PC-3 (cell line): ENCODE measurements around the gene KLHL34. TPM values are rescaled to one million over a fixed set of nuclear protein-coding genes. Genes with fewer than 3 reads are reported as not detected.

Experiments used
- ATAC-seq: fragments of 200-7000 bp; cut with Tn5 transposase; 2 replicates; pipeline ENCODE4 v1.9.1; 2020; ENCODE audit warnings: mild to moderate bottlenecking, moderate library complexity
- BruUV-seq: library from RNA; stranded (reverse); fragments of 400-500 nt; replicated peaks from 2 replicates; lab custom pipeline; 2021; lab: Mats Ljungman, UMichigan
- CTCF ChIA-PET: fragments of 300-600 bp; sonication (Branson Sonifier 250); formaldehyde crosslinking; loops from one replicate; lab custom pipeline; 2022; ENCODE audit warnings: antibody characterized with exemption; lab: Charles Lee
- POLR2A ChIA-PET: fragments of 300-600 bp; sonication (Branson Sonifier 250); formaldehyde crosslinking; loops from one replicate; lab custom pipeline; 2022; ENCODE audit warnings: antibody characterized with exemption; ENCODE audit not compliant: unreplicated experiment; lab: Charles Lee
- DNase-seq: peaks from one replicate; pipeline ENCODE4 v3.0.0-alpha.2; 2015
- H2AFZ ChIP-seq: fragments of 300-600 bp; sonication (generic); 2 replicates; pipeline ENCODE4 v1.6.0; 2016; ENCODE audit warnings: antibody characterized with exemption, low read length
- H3F3A ChIP-seq: fragments of 300-600 bp; sonication (generic); one replicate; pipeline ENCODE4 v1.6.0; 2017; ENCODE audit warnings: antibody characterized with exemption, low read length, control low read depth, mild to moderate bottlenecking; ENCODE audit not compliant: unreplicated experiment
- H3K27ac ChIP-seq: fragments of 300-600 bp; sonication (generic); 2 replicates; pipeline ENCODE4 v1.5.1; 2016; ENCODE audit warnings: mild to moderate bottlenecking, low read length
- H3K27me3 ChIP-seq: fragments of 300-600 bp; sonication (generic); 2 replicates; pipeline ENCODE4 v1.6.1; 2016; ENCODE audit warnings: low read length, mixed read lengths
- H3K36me3 ChIP-seq: fragments of 300-600 bp; sonication (generic); 2 replicates; pipeline ENCODE4 v1.6.1; 2016; ENCODE audit warnings: low read depth, mixed run types, low read length, mixed read lengths
- H3K4me1 ChIP-seq: fragments of 300-600 bp; sonication (generic); 2 replicates; pipeline ENCODE4 v1.5.1; 2016; ENCODE audit warnings: low read length; ENCODE audit not compliant: insufficient read depth
- H3K4me2 ChIP-seq: fragments of 300-600 bp; sonication (generic); 2 replicates; pipeline ENCODE4 v1.6.0; 2016; ENCODE audit warnings: low read length
- H3K4me3 ChIP-seq: fragments of 300-600 bp; sonication (generic); 2 replicates; pipeline ENCODE4 v1.5.1; 2016; ENCODE audit warnings: mild to moderate bottlenecking, low read length, mixed read lengths
- H3K79me2 ChIP-seq: fragments of 300-600 bp; sonication (generic); 2 replicates; pipeline ENCODE4 v1.6.1; 2017; ENCODE audit warnings: low read length, mixed read lengths
- H3K9ac ChIP-seq: fragments of 300-600 bp; sonication (generic); 2 replicates; pipeline ENCODE4 v1.6.0; 2016; ENCODE audit warnings: mild to moderate bottlenecking, low read length
- H3K9me2 ChIP-seq: fragments of 300-600 bp; sonication (generic); replicated peaks from 2 replicates; pipeline ENCODE4 v1.6.1; 2016; ENCODE audit warnings: mixed run types, low read length, mixed read lengths
- H3K9me3 ChIP-seq: fragments of 300-600 bp; sonication (generic); 2 replicates; pipeline ENCODE4 v1.6.1; 2016; ENCODE audit warnings: low read length, mixed read lengths
- H4K20me1 ChIP-seq: fragments of 300-600 bp; sonication (generic); 2 replicates; pipeline ENCODE4 v1.6.1; 2016; ENCODE audit warnings: low read length, mixed read lengths
- EZH2 ChIP-seq: fragments of 300-600 bp; sonication (generic); IDR thresholded peaks from one replicate; pipeline ENCODE4 v1.6.1; 2017; ENCODE audit warnings: antibody characterized with exemption, mild to moderate bottlenecking, low read length; ENCODE audit not compliant: unreplicated experiment
- EZH2phosphoT487 ChIP-seq: fragments of 300-600 bp; sonication (generic); IDR thresholded peaks from 2 replicates; pipeline ENCODE4 v1.6.1; 2018; ENCODE audit warnings: mild to moderate bottlenecking, antibody characterized with exemption, low read length, borderline replicate concordance
- intact Hi-C: fragments of 100-400 bp; cut with micrococcal nuclease; formaldehyde crosslinking; loops from 2 replicates; pipeline ENCODE4 v1.9.0; 2023
- total RNA-seq: library from RNA; depleted of rRNA; stranded (reverse); fragments of >200 nt; gene quantifications from 2 replicates; pipeline ENCODE4 v1.2.3, GENCODE V29; 2014
- TF ChIP-seq, protein P1 (sequence below): fragments of 300-600 bp; sonication (generic); conservative IDR thresholded peaks from 2 replicates; pipeline ENCODE4 v1.5.1; 2017; ENCODE audit warnings: antibody characterized with exemption, low read depth, mild to moderate bottlenecking, low read length

Gene KLHL34
- total RNA-seq, 1 experiment from 2014 or later = not detected

GRCh38 chrX:21639775-21640174 lies 18.4 kb downstream of the KLHL34 start:
- ChIA-PET CTCF (no interaction called here), POLR2A (no interaction called here)
- ATAC-seq (no peak), DNase-seq (no peak)
- H3K36me3 ChIP-seq = no peaks in the 10 kb centered on the region
- no peaks in the 10 kb centered on the region for H3K9me2 ChIP-seq
- no peaks in the 10 kb centered on the region; the same call in 1 of the 2 replicates for H3K4me1 ChIP-seq
- BruUV-seq = no TSS peak
- no peak overlapping the region for H2AFZ ChIP-seq
- H3K4me2 ChIP-seq = no peak overlapping the region
- no peaks in the 10 kb centered on the region for H4K20me1 ChIP-seq
- H3K27ac ChIP-seq = no peak overlapping the region
- intact Hi-C loops = no loop called here
- no peaks in the 10 kb centered on the region for H3K79me2 ChIP-seq
- H3F3A ChIP-seq = no peaks in the 10 kb centered on the region
- TF ChIP-seq EZH2phosphoT487 (no peak), EZH2 (no peak)
- TF ChIP-seq, protein P1, sequence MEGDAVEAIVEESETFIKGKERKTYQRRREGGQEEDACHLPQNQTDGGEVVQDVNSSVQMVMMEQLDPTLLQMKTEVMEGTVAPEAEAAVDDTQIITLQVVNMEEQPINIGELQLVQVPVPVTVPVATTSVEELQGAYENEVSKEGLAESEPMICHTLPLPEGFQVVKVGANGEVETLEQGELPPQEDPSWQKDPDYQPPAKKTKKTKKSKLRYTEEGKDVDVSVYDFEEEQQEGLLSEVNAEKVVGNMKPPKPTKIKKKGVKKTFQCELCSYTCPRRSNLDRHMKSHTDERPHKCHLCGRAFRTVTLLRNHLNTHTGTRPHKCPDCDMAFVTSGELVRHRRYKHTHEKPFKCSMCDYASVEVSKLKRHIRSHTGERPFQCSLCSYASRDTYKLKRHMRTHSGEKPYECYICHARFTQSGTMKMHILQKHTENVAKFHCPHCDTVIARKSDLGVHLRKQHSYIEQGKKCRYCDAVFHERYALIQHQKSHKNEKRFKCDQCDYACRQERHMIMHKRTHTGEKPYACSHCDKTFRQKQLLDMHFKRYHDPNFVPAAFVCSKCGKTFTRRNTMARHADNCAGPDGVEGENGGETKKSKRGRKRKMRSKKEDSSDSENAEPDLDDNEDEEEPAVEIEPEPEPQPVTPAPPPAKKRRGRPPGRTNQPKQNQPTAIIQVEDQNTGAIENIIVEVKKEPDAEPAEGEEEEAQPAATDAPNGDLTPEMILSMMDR = no peak
- no peak overlapping the region for H3K9ac ChIP-seq
- H3K27me3 ChIP-seq = no peaks in the 10 kb centered on the region
- H3K4me3 ChIP-seq = no peak overlapping the region
- no peaks in the 10 kb centered on the region for H3K9me3 ChIP-seq

GRCh38 chrX:21638311-21638710 lies 19.8 kb downstream of the KLHL34 start:
- no peak overlapping the region for H3K9ac ChIP-seq
- no TSS peak for BruUV-seq
- ChIA-PET CTCF (no interaction called here), POLR2A (no interaction called here)
- H3K9me3 ChIP-seq = no peaks in the 10 kb centered on the region
- no peak overlapping the region for H3K4me3 ChIP-seq
- H3F3A ChIP-seq = no peaks in the 10 kb centered on the region
- H3K36me3 ChIP-seq = no peaks in the 10 kb centered on the region
- no peaks in the 10 kb centered on the region for H3K79me2 ChIP-seq
- no peak overlapping the region for H3K4me2 ChIP-seq
- TF ChIP-seq, protein P1 = no peak
- TF ChIP-seq EZH2phosphoT487 (no peak), EZH2 (no peak)
- no peaks in the 10 kb centered on the region for H3K9me2 ChIP-seq
- H2AFZ ChIP-seq = no peak overlapping the region
- H3K4me1 ChIP-seq = no peaks in the 10 kb centered on the region; the same call in 1 of the 2 replicates
- no peak; the same call in 1 of the 2 replicates for ATAC-seq
- H3K27me3 ChIP-seq = no peaks in the 10 kb centered on the region
- intact Hi-C loops = no loop called here
- no peaks in the 10 kb centered on the region for H4K20me1 ChIP-seq
- no peak overlapping the region for H3K27ac ChIP-seq
- DNase-seq = peak; percentile 47

DNA sequence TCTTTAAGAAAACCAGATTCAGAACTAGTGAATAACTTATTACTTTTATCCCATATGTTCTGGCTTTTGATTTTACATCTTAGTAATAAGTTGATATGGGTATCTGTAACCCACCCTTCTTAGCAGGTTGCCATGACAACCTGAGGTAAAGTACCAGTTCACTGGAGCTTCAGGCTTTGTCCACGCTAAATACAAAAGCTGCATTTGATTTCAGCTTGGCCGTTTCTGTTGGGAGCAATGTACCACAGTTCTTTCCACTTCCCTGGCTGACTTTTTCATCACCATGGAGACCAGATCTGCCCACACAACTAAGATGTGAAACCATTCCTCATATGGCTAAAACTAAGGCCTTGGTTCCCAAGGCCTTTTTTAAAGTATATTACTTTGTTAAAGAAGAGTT lies 26.1 kb downstream of the KLHL34 start:
- Histone ChIP-seq H3K9ac (no peak overlapping the region), H3K9me2 (no peaks in the 10 kb centered on the region), H3K9me3 (no peaks in the 10 kb centered on the region), H3K27me3 (no peaks in the 10 kb centered on the region), H3K4me3 (no peak overlapping the region), H3K36me3 (no peaks in the 10 kb centered on the region), H3K4me2 (no peak overlapping the region), H4K20me1 (no peaks in the 10 kb centered on the region), H3K4me1 (no peaks in the 10 kb centered on the region), H3K79me2 (no peaks in the 10 kb centered on the region), H3K27ac (no peak overlapping the region), H3F3A (no peaks in the 10 kb centered on the region), H2AFZ (no peak overlapping the region)
- ChIA-PET POLR2A (no interaction called here), CTCF (no interaction called here)
- no peak for ATAC-seq
- BruUV-seq = no TSS peak
- TF ChIP-seq EZH2 (no peak), EZH2phosphoT487 (no peak)
- TF ChIP-seq, protein P1 = no peak
- intact Hi-C loops = no loop called here
- no peak for DNase-seq
